Breast epithelium (tissue), 3 donors: Measurements from ENCODE around the gene OR10H1.

Source experiments
- CTCF ChIP-seq, 3 donors: fragments of 450-650 bp; IDR thresholded peaks; one replicate each; pipeline ENCODE4 v1.5.1; 2016 to 2017; ENCODE audit warnings: antibody characterized with exemption in 3 of 3, mild to moderate bottlenecking in 3 of 3, moderate library complexity in 3 of 3
- POLR2A ChIP-seq: fragments of 450-650 bp; IDR thresholded peaks from one replicate; pipeline ENCODE4 v1.6.1; 2016; ENCODE audit warnings: antibody characterized with exemption, mild to moderate bottlenecking, moderate library complexity

- TF ChIP-seq POLR2A (no peak), CTCF (IDR thresholded peaks at IDR 0.05) (no peak)
Measured at GRCh38 chr19:15758379-15758778, 57.1 kb downstream of the OR10H1 start.
